Suprapubic skin (tissue), 3 donors: ENCODE data around the gene LAMTOR4.

ENCODE experiments used
- POLR2AphosphoS5 ChIP-seq, 3 donors: sonication (generic); formaldehyde crosslinking; IDR thresholded peaks; one replicate each; pipeline ENCODE4 v1.6.1; 2017; ENCODE audit warnings: antibody characterized with exemption in 3 of 3
- TF ChIP-seq, protein P1 (sequence below), 2 donors: fragments of 200-600 bp in 1 of 2; fragments of 450-650 bp in 1 of 2; sonication (generic) in 1 of 2; IDR thresholded peaks; one replicate each; pipeline ENCODE4 v1.5.1; 2016 to 2019; ENCODE audit warnings: antibody characterized with exemption in 2 of 2, mild to moderate bottlenecking in 1 of 2, moderate library complexity in 1 of 2

DNA sequence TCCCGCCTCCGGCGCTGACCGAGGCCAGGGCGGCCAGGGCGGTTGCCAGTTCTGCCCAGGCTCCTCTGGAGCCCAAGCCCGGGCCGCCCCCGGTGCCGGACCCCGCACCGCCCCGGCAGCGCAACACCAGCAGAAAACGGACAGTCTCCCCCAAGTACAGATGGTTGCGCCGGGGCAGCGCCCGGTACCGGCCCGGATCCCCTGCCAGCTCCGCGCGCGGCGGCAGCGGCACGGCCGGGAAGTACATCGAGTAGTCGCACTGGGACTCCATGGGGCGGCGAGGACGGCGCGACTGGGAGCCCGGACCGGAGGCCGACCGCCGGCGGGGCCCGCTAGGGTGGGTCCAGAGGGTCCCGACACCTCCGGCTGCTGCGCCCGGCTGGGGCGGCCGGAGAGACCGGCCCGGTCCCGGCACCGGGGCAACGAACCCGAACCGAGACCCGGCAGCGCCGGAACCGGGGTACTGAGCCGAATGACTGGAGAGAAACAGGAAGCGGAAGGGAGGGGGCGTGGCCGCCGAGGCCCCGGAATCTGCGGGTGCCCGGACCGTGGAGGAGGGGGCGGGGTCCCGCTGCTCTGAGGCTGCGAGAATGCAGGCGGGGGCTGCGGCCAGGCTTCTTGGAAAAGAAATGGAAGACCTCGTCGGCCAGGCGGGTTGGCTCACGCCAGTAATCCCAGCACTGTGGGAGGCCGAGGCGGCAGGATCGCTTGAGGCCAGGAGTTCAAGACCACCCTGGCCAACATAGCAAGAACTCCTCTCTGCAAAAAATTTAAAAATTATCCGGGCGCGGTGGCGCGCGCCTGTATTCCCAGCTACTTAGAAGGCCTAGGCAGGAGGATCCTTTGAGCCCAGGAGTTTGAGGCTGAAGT lies 9.7 kb downstream of the LAMTOR4 start, which contains the start of gene TRAPPC14:
- TF ChIP-seq, protein P1, sequence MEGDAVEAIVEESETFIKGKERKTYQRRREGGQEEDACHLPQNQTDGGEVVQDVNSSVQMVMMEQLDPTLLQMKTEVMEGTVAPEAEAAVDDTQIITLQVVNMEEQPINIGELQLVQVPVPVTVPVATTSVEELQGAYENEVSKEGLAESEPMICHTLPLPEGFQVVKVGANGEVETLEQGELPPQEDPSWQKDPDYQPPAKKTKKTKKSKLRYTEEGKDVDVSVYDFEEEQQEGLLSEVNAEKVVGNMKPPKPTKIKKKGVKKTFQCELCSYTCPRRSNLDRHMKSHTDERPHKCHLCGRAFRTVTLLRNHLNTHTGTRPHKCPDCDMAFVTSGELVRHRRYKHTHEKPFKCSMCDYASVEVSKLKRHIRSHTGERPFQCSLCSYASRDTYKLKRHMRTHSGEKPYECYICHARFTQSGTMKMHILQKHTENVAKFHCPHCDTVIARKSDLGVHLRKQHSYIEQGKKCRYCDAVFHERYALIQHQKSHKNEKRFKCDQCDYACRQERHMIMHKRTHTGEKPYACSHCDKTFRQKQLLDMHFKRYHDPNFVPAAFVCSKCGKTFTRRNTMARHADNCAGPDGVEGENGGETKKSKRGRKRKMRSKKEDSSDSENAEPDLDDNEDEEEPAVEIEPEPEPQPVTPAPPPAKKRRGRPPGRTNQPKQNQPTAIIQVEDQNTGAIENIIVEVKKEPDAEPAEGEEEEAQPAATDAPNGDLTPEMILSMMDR (IDR thresholded peaks at IDR 0.05): no peak
- TF ChIP-seq POLR2AphosphoS5 (IDR thresholded peaks at IDR 0.05): no peak
